ENCODE measurements around the gene GRIN2C. TPM values are rescaled to one million over a fixed set of nuclear protein-coding genes. Genes with fewer than 3 reads are reported as not detected.

The GRIN2C gene
- total RNA-seq, 1 donor from 2014 or later: 1.0 TPM

DNA sequence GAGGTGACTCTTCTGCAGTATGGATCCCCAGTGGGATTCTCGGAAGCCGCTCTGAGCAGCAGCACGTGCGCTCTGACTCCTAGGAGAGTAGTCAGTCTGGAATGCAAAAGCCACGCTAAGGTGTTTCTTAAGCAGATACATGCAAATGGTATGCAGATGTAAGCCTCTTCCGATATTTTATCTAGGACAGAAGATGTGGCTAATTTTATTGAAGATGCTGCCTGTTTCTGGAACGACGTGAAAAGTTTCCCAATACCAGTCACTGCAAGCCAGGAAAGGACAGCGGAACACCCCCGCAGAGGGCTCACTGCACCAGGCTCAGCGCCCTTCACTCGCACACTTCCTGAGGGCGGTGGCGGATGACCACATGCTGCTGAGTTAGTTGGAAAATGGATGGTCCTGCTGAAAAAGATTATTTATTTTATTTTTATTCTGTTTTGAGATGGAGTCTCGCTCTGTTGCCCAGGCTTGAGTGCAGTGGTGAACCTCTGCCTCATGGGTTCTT lies 23.6 kb upstream of the GRIN2C start:
- Mint-ChIP-seq H3K36me3 (ENCODE audit: low read depth, unreplicated experiment) (no peaks in the 10 kb centered on the region), H3K9me3 (ENCODE audit: unreplicated experiment) (no peaks in the 10 kb centered on the region), H3K4me1 (ENCODE audit: low read depth, unreplicated experiment) (no peaks in the 10 kb centered on the region), H3K27ac (ENCODE audit: unreplicated experiment) (no peak overlapping the region), H3K27me3 (ENCODE audit: low read depth, unreplicated experiment) (peaks cover 35% of the 10 kb centered on the region), H3K4me3 (ENCODE audit: unreplicated experiment) (no peak overlapping the region)
- no peak for TF ChIP-seq EZH2 (IDR thresholded peaks at IDR 0.05; ENCODE audit: insufficient read depth, low read length)
- TF ChIP-seq, protein P1, sequence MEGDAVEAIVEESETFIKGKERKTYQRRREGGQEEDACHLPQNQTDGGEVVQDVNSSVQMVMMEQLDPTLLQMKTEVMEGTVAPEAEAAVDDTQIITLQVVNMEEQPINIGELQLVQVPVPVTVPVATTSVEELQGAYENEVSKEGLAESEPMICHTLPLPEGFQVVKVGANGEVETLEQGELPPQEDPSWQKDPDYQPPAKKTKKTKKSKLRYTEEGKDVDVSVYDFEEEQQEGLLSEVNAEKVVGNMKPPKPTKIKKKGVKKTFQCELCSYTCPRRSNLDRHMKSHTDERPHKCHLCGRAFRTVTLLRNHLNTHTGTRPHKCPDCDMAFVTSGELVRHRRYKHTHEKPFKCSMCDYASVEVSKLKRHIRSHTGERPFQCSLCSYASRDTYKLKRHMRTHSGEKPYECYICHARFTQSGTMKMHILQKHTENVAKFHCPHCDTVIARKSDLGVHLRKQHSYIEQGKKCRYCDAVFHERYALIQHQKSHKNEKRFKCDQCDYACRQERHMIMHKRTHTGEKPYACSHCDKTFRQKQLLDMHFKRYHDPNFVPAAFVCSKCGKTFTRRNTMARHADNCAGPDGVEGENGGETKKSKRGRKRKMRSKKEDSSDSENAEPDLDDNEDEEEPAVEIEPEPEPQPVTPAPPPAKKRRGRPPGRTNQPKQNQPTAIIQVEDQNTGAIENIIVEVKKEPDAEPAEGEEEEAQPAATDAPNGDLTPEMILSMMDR (IDR thresholded peaks at IDR 0.05; ENCODE audit: insufficient read depth, low read depth, low read length): no peak
- H2AFZ ChIP-seq (ENCODE audit: low read depth, low read length): no peak overlapping the region
- no peak for DNase-seq (ENCODE audit: low read depth)
- no peaks in the 10 kb centered on the region for H3K9me3 ChIP-seq (ENCODE audit: insufficient read depth, low read depth, low read length)
- no peaks in the 10 kb centered on the region for H3K4me1 ChIP-seq (ENCODE audit: insufficient read depth, low read length)
- peaks cover 9% of the 10 kb centered on the region for H3K27me3 ChIP-seq (ENCODE audit: insufficient read depth, low read length)
- H3K79me2 ChIP-seq (ENCODE audit: insufficient read depth, low read length): no peaks in the 10 kb centered on the region
- no peak overlapping the region for H3K4me2 ChIP-seq (ENCODE audit: low read length)
- H3K4me3 ChIP-seq (ENCODE audit: insufficient read depth, low read depth, low read length): no peak overlapping the region
- H3K9ac ChIP-seq (ENCODE audit: low read length): no peak overlapping the region
- H3K36me3 ChIP-seq (ENCODE audit: insufficient read depth, low read length): no peaks in the 10 kb centered on the region
- no peak for FAIRE-seq
- no peaks in the 10 kb centered on the region for H4K20me1 ChIP-seq (ENCODE audit: insufficient read depth, low read length)
- no peak overlapping the region for H3K27ac ChIP-seq (ENCODE audit: low read depth, low read length)

- Histone ChIP-seq H3K4me3 (ENCODE audit: insufficient read depth, low read depth, low read length) (no peak overlapping the region), H3K4me2 (ENCODE audit: low read length) (no peak overlapping the region), H3K4me1 (ENCODE audit: insufficient read depth, low read length) (no peaks in the 10 kb centered on the region), H2AFZ (ENCODE audit: low read depth, low read length) (no peak overlapping the region), H3K9me3 (ENCODE audit: insufficient read depth, low read depth, low read length) (no peaks in the 10 kb centered on the region), H4K20me1 (ENCODE audit: insufficient read depth, low read length) (no peaks in the 10 kb centered on the region), H3K9ac (ENCODE audit: low read length) (no peak overlapping the region), H3K27me3 (ENCODE audit: insufficient read depth, low read length) (peaks cover 9% of the 10 kb centered on the region), H3K27ac (ENCODE audit: low read depth, low read length) (no peak overlapping the region), H3K36me3 (ENCODE audit: insufficient read depth, low read length) (no peaks in the 10 kb centered on the region), H3K79me2 (ENCODE audit: insufficient read depth, low read length) (no peaks in the 10 kb centered on the region)
- H3K4me1 Mint-ChIP-seq (ENCODE audit: low read depth, unreplicated experiment): no peaks in the 10 kb centered on the region
- peaks cover 35% of the 10 kb centered on the region for H3K27me3 Mint-ChIP-seq (ENCODE audit: low read depth, unreplicated experiment)
- TF ChIP-seq, protein P1 (IDR thresholded peaks at IDR 0.05; ENCODE audit: insufficient read depth, low read depth, low read length): no peak
- TF ChIP-seq EZH2 (IDR thresholded peaks at IDR 0.05; ENCODE audit: insufficient read depth, low read length): no peak
- no peak overlapping the region for H3K4me3 Mint-ChIP-seq (ENCODE audit: unreplicated experiment)
- FAIRE-seq (no peak), DNase-seq (ENCODE audit: low read depth) (no peak)
- H3K9me3 Mint-ChIP-seq (ENCODE audit: unreplicated experiment): no peaks in the 10 kb centered on the region
- no peak overlapping the region for H3K27ac Mint-ChIP-seq (ENCODE audit: unreplicated experiment)
- H3K36me3 Mint-ChIP-seq (ENCODE audit: low read depth, unreplicated experiment): no peaks in the 10 kb centered on the region
These were observed 23.0 kb upstream of the GRIN2C start for GRCh38 chr17:74882517-74883240.

- Mint-ChIP-seq H3K27me3 (ENCODE audit: low read depth, unreplicated experiment) (peaks cover 38% of the 10 kb centered on the region), H3K4me3 (ENCODE audit: unreplicated experiment) (no peak overlapping the region), H3K4me1 (ENCODE audit: low read depth, unreplicated experiment) (no peaks in the 10 kb centered on the region), H3K27ac (ENCODE audit: unreplicated experiment) (no peak overlapping the region), H3K36me3 (ENCODE audit: low read depth, unreplicated experiment) (no peaks in the 10 kb centered on the region), H3K9me3 (ENCODE audit: unreplicated experiment) (no peaks in the 10 kb centered on the region)
- H2AFZ ChIP-seq (ENCODE audit: low read depth, low read length): no peak overlapping the region
- no peak overlapping the region for H3K27ac ChIP-seq (ENCODE audit: low read depth, low read length)
- FAIRE-seq: no peak
- H3K27me3 ChIP-seq (ENCODE audit: insufficient read depth, low read length): peaks cover 9% of the 10 kb centered on the region
- H3K9ac ChIP-seq (ENCODE audit: low read length): no peak overlapping the region
- no peaks in the 10 kb centered on the region for H4K20me1 ChIP-seq (ENCODE audit: insufficient read depth, low read length)
- no peaks in the 10 kb centered on the region for H3K36me3 ChIP-seq (ENCODE audit: insufficient read depth, low read length)
- DNase-seq (ENCODE audit: low read depth): no peak
- no peak for TF ChIP-seq EZH2 (IDR thresholded peaks at IDR 0.05; ENCODE audit: insufficient read depth, low read length)
- TF ChIP-seq, protein P1 (IDR thresholded peaks at IDR 0.05; ENCODE audit: insufficient read depth, low read depth, low read length): no peak
- H3K4me3 ChIP-seq (ENCODE audit: insufficient read depth, low read depth, low read length): no peak overlapping the region
- H3K9me3 ChIP-seq (ENCODE audit: insufficient read depth, low read depth, low read length): no peaks in the 10 kb centered on the region
- no peaks in the 10 kb centered on the region for H3K4me1 ChIP-seq (ENCODE audit: insufficient read depth, low read length)
- no peak overlapping the region for H3K4me2 ChIP-seq (ENCODE audit: low read length)
- H3K79me2 ChIP-seq (ENCODE audit: insufficient read depth, low read length): no peaks in the 10 kb centered on the region
These were observed 21.4 kb upstream of the GRIN2C start for GRCh38 chr17:74881073-74881472.
